NCI-H460 (cell line): ENCODE results near the gene DENR. TPM values are rescaled to one million over a fixed set of nuclear protein-coding genes. Genes with fewer than 3 reads are reported as not detected.

Experiments used
- DNase-seq: peaks from one replicate; pipeline ENCODE4 v3.0.0-alpha.2; 2016; ENCODE audit warnings: low read depth; ENCODE audit errors: extremely low read depth
- small RNA-seq, 2 experiments: library from RNA; depleted of rRNA; stranded (forward); fragments of <200 nt; gene quantifications; one replicate each; pipeline ENCODE3, GENCODE V24; 2014
- total RNA-seq: library from RNA; depleted of rRNA; stranded (reverse); fragments of >200 nt; shearing (Covaris generic); gene quantifications from 2 replicates; pipeline ENCODE4 v1.2.3, GENCODE V29; 2014; rRNA removed

DENR gene
- total RNA-seq, 1 experiment from 2014 or later: 77.5 TPM

DNA sequence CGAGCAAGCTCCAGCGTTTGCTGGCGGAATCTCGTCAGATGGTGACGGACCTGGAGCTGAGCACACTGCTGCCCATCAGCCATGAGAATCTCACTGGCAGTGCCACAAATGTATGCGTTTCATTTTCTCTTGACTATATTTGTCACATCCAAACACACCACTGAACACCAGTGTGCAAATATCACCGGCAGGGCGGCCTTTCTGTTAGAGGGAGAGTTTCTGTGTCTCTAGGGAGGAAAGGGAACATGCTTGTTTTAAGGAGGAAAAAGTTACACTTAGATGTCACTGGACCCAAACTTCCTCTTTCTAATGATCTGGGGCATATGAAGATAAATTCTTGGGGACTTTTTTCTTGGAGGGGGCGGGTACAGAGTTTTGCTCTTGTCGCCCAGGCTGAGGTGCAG is 60.7 kb downstream of the DENR start:
- no peak for DNase-seq

DNA sequence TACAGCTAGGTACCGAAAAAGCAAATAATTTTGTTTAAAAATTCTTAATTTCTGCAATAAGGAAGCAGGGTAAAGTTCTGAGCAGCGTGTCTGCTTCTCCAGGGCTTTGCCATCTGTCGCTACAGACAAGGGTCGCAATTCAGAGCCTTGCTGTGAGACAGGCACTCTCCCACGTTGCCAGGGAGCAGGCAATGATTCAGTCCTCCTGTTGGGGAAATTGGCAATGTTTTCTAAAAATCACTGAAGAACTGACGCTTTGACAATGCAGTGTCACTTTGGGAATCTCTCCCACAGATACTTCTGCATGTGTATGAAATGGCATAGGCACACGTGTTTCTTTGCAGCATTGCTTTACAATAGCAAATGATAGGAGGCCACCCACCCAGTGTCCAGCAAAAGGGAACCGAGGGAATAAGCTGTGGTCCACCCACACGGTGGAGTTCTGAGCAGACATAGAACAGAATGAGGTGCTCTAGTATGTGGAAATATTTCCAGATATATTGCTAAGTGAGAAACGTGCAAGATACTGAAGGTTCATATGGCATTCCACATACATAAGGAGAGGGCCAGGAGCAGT is 66.7 kb downstream of the DENR start:
- no peak for DNase-seq

DNA sequence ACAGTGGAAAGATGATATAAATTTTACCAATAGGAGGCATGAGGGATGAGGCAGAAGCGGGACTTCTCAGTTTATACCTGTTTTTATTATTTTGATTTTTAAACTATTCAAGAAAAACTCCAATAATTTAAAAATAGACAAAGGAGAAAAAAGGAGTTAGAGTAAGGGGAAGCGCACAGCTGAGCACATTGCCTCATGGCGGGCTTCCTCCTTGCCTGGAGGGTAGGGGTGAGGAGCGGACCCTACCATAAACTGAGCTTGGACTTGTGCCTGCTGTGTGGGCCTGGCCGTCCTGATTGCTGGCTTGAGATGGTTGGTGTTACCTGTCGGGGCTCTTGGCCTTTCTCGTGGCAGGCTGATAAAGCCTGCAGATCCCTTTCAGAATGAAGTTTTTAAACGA is 67.5 kb downstream of the DENR start:
- DNase-seq: no peak

Small RNA genes lying within 50 kb of the gene (small RNA-seq; reads per million reads assigned to genes)
- gene AC026333.2 (0 reads per million in 2 experiments), gene RF00019 (0 reads per million in 2 experiments)

Other genes with a start within 250 kb of the DENR start
- 50.3 and 56.6 TPM in 2 replicates for gene RSRC2, start 225.9 kb upstream of the DENR start, total RNA-seq
- gene KNTC1, start 225.6 kb upstream of the DENR start, total RNA-seq: 40.7 and 51.0 TPM in 2 replicates
- 0.17 TPM in 2 replicates for gene HCAR2, start 49.5 kb upstream of the DENR start, total RNA-seq
- 0.05 TPM in 1 of 2 replicates, not detected in the other for gene HCAR3, start 36.0 kb upstream of the DENR start, total RNA-seq
- 0.05 TPM in 1 of 2 replicates, not detected in the other for gene HCAR1, start 22.0 kb upstream of the DENR start, total RNA-seq
- 0.14 and 0.27 TPM in 2 replicates for gene CCDC62, start 21.7 kb downstream of the DENR start, total RNA-seq
- gene HIP1R, start 82.6 kb downstream of the DENR start, total RNA-seq: 61.5 and 64.1 TPM in 2 replicates
- 13.1 and 15.8 TPM in 2 replicates for gene VPS37B, start 143.3 kb downstream of the DENR start, total RNA-seq
- 2.7 and 3.9 TPM in 2 replicates for gene ABCB9, start 213.6 kb downstream of the DENR start, total RNA-seq
- gene OGFOD2, start 222.4 kb downstream of the DENR start, total RNA-seq: 21.0 and 21.4 TPM in 2 replicates
- gene ARL6IP4, start 227.9 kb downstream of the DENR start, total RNA-seq: 209 and 227 TPM in 2 replicates